GM12864 (cell line): ENCODE data around the gene CYRIA.

Experiments used
- DNase-seq: peaks from one replicate; pipeline ENCODE4 v3.0.0-alpha.2; 2011; ENCODE audit warnings: low read depth
- H3K4me3 ChIP-seq: 2 replicates; pipeline ENCODE4 v1.5.1; 2011; ENCODE audit warnings: mild to moderate bottlenecking, low read depth, low read length, control low read depth
- CTCF ChIP-seq: IDR thresholded peaks from 2 replicates; pipeline ENCODE4 v1.5.1; 2011; ENCODE audit warnings: low read depth, mild to moderate bottlenecking, moderate library complexity, low read length, control low read depth, inconsistent platforms; ENCODE audit errors: missing control alignments

Gene CYRIA

GRCh38 chr2:16625201-16625729, 40.4 kb downstream of the CYRIA start:
- no peak for DNase-seq
- no peak for TF ChIP-seq CTCF
- H3K4me3 ChIP-seq = no peak overlapping the region

DNA sequence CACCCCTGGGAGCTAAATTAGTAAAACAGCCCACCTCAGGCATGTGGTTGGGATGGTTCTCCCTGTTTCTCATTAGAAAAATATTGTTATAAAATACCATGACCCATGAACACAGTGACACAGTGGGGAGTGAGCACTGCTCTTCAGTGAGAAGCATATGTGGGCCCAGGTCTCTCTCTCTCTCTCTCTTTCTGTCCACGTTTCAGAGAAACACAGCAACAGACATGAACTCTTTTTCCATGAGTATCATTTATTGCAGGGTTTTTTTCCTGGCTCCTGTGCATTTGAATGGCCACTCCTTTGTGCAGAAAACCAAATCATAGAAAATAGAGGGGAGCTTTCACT, 41.2 kb downstream of the CYRIA start:
- no peak for TF ChIP-seq CTCF
- DNase-seq = no peak
- H3K4me3 ChIP-seq = no peak overlapping the region

- no peak for DNase-seq
- H3K4me3 ChIP-seq = no peak overlapping the region
- no peak for TF ChIP-seq CTCF
Observed at GRCh38 chr2:16623564-16624435, 41.8 kb downstream of the CYRIA start.

GRCh38 chr2:16623031-16623430, 42.6 kb downstream of the CYRIA start:
- no peak overlapping the region for H3K4me3 ChIP-seq
- TF ChIP-seq CTCF = no peak
- DNase-seq = no peak

GRCh38 chr2:16622399-16622968, 43.1 kb downstream of the CYRIA start:
- no peak for TF ChIP-seq CTCF
- DNase-seq = no peak
- H3K4me3 ChIP-seq = no peak overlapping the region

DNA sequence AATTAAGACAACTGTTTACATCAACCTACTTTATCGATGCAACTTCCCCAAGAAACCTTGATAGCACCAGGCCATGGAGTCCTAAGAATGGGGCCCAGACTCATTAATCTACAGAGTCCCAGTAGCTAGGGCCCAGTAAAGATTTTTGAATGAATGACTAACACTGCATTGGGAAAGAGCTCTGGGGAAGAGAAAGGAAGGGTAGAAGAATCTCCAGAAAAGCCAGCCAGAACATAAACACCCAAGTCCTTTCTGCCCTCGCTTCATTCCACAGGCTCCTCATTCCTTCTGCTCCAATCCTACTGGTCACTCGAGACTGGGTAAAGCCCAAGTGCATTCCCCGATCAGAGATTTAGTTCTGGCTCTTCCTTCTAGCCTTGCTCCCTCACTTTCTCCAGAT, 44.3 kb downstream of the CYRIA start:
- no peak overlapping the region for H3K4me3 ChIP-seq
- DNase-seq = no peak
- TF ChIP-seq CTCF = no peak

- no peak for TF ChIP-seq CTCF
- no peak overlapping the region for H3K4me3 ChIP-seq
- DNase-seq = no peak
Observed at GRCh38 chr2:16620590-16620989, 45.0 kb downstream of the CYRIA start.
